Suprapubic skin (tissue), 4 donors: ENCODE data around the gene FOXK1. TPM values are rescaled to one million over a fixed set of nuclear protein-coding genes. Genes with fewer than 3 reads are reported as not detected.

Experiments used
- DNase-seq, 2 donors: peaks; one replicate each; pipeline ENCODE4 v3.0.0-alpha.2; 2019; ENCODE audit warnings: low spot score in 2 of 2
- H3K27ac ChIP-seq: fragments of 200-600 bp; sonication (generic); one replicate; pipeline ENCODE4 v1.5.1; 2019
- H3K27me3 ChIP-seq: fragments of 200-600 bp; sonication (generic); one replicate; pipeline ENCODE4 v1.5.1; 2019
- H3K36me3 ChIP-seq: fragments of 200-600 bp; sonication (generic); one replicate; pipeline ENCODE4 v1.5.1; 2019
- H3K4me1 ChIP-seq: fragments of 200-600 bp; sonication (generic); one replicate; pipeline ENCODE4 v1.5.1; 2019
- H3K4me3 ChIP-seq: fragments of 200-600 bp; sonication (generic); one replicate; pipeline ENCODE4 v1.5.1; 2019; ENCODE audit warnings: mild to moderate bottlenecking
- H3K9me3 ChIP-seq: fragments of 200-600 bp; sonication (generic); one replicate; pipeline ENCODE4 v1.5.1; 2019
- CTCF ChIP-seq, 2 donors: fragments of 200-600 bp in 1 of 2; fragments of 450-650 bp in 1 of 2; sonication (generic) in 1 of 2; IDR thresholded peaks; one replicate each; pipeline ENCODE4 v1.5.1; 2016 to 2019; ENCODE audit warnings: antibody characterized with exemption in 2 of 2, mild to moderate bottlenecking in 1 of 2, moderate library complexity in 1 of 2
- EP300 ChIP-seq: sonication (generic); formaldehyde crosslinking; IDR thresholded peaks from one replicate; pipeline ENCODE4 v1.6.1; 2017; ENCODE audit warnings: antibody characterized with exemption
- POLR2A ChIP-seq, 2 donors: fragments of 450-650 bp; IDR thresholded peaks; one replicate each; pipeline ENCODE4 v1.6.1; 2017; ENCODE audit warnings: antibody characterized with exemption in 2 of 2, mild to moderate bottlenecking in 2 of 2, moderate library complexity in 2 of 2
- POLR2AphosphoS5 ChIP-seq, 3 donors: sonication (generic); formaldehyde crosslinking; IDR thresholded peaks; one replicate each; pipeline ENCODE4 v1.6.1; 2017; ENCODE audit warnings: antibody characterized with exemption in 3 of 3
- WGBS: methylation state at CpG from one replicate; pipeline ENCODE4 v1.1.5; 2018; 5-methylcytosine and 5-hydroxymethylcytosine counted together
- total RNA-seq, 4 donors: library from RNA; depleted of rRNA; stranded (reverse); fragments of >200 nt; gene quantifications; one replicate each; pipeline ENCODE4 v1.1.0, GENCODE V29; 2016

FOXK1 gene
- total RNA-seq, 4 donors from 2014 or later = 37.5 to 68.5 (median 46.6) TPM

DNA sequence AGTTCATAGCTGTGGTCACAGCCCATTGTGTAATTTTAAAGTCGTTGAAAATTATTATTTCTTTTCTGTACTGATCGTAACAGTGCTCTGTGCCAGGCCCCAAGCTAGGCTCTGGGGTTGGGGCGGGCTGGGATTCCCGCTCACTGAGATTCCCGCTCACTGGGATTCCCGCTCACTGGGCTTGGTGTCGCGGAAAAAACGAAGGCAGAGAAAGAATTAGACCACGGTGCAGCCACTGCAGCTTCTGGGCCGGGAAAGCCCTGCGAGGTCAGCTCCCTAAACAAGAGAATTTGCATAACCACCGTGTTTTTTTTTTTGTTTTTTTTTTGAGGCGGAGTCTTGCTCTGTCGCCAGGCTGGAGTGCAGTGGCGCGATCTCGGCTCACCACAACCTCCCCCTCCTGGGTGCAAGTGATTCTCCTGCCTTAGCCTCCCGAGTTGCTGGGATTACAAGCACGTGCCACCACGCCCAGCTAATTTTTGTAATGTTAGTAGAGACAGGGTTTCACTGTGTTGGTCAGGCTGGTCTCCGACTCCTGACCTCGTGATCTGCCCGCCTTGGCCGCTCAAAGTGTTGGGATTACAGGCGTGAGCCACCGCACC lies 31.2 kb downstream of the FOXK1 start:
- H3K9me3 ChIP-seq = no peaks in the 10 kb centered on the region
- no peak overlapping the region for H3K4me3 ChIP-seq
- 60% methylated on average over 27 of the region's 27 CpGs for WGBS
- H3K27ac ChIP-seq = peak overlapping the region; percentile 67
- H3K4me1 ChIP-seq = peaks cover 53% of the 10 kb centered on the region
- H3K36me3 ChIP-seq = peaks cover 7% of the 10 kb centered on the region
- no peak for TF ChIP-seq POLR2A (IDR thresholded peaks at IDR 0.05)
- no peak for TF ChIP-seq CTCF (IDR thresholded peaks at IDR 0.05)
- no peak for TF ChIP-seq EP300
- TF ChIP-seq POLR2AphosphoS5 (IDR thresholded peaks at IDR 0.05) = no peak
- H3K27me3 ChIP-seq = no peaks in the 10 kb centered on the region
- DNase-seq = peak; percentile 82 to 84

DNA sequence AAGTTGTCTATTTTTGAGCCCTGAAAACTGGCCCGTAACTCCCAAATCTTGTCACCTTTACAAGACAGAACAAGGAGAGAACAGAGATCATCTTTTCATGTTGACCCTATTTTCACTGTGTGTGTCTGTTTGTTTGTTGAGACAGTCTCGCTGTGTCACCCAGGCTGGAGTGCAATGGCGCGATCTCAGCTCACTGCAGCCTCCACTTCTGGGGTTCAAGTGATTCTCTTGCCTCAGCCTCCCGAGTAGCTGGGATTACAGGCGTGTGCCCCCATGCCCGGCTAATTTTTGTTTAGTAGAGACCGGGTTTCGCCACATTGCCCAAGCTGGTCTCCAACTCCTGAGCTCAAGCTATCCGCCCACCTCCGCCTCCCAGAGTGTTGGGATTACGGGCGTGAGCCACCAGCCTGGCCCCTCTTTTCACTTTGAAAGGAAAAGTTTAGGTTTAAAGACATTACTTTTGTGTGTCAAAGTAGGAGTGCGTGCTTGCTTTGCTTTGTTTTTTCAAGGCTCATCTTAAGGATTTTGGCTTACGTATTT lies 32.1 kb downstream of the FOXK1 start:
- H3K36me3 ChIP-seq = peaks cover 10% of the 10 kb centered on the region
- H3K27me3 ChIP-seq = no peaks in the 10 kb centered on the region
- TF ChIP-seq POLR2AphosphoS5 (IDR thresholded peaks at IDR 0.05) (no peak), EP300 (no peak), CTCF (IDR thresholded peaks at IDR 0.05) (no peak), POLR2A (IDR thresholded peaks at IDR 0.05) (no peak)
- peaks cover 53% of the 10 kb centered on the region for H3K4me1 ChIP-seq
- 92% methylated on average over 15 of the region's 15 CpGs for WGBS
- DNase-seq = no peak
- no peaks in the 10 kb centered on the region for H3K9me3 ChIP-seq
- H3K27ac ChIP-seq = no peak overlapping the region
- H3K4me3 ChIP-seq = no peak overlapping the region

DNA sequence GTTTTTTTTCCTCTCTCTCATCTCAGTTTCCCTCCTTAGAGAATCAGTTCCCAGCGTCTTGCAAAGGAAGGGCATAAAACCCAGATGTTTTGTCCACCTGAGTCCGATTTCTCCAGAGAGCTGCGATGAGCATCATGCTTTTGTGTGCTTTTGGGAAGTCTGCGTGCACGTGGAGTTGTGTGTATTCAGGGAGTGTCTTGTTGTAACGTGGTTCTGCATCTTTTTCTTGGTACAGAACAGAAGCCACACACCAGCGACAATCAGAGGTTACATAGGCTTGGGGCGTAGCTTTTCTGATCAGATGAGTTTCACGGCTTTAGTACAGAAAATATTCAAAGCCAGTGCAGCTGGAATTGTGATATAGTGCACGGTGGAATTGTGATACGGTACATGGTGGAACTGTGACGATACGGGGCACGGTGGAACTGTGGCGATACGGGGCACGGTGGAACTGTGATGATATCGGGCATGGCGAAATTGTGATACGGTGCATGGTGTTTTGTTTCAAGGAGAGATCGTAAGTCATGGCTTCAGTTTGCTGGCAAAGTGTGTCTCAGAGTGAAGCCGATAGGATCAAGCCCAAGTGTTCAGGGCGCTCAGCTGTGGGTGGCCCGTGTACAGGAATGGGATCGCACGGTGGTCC lies 32.8 kb downstream of the FOXK1 start:
- Histone ChIP-seq H3K9me3 (no peaks in the 10 kb centered on the region), H3K27me3 (no peaks in the 10 kb centered on the region), H3K4me1 (peaks cover 53% of the 10 kb centered on the region), H3K36me3 (peaks cover 10% of the 10 kb centered on the region), H3K4me3 (no peak overlapping the region), H3K27ac (no peak overlapping the region)
- TF ChIP-seq POLR2A (IDR thresholded peaks at IDR 0.05) (no peak), POLR2AphosphoS5 (IDR thresholded peaks at IDR 0.05) (no peak), CTCF (IDR thresholded peaks at IDR 0.05) (no peak), EP300 (no peak)
- DNase-seq = no peak
- WGBS = 79% methylated on average over 26 of the region's 26 CpGs

DNA sequence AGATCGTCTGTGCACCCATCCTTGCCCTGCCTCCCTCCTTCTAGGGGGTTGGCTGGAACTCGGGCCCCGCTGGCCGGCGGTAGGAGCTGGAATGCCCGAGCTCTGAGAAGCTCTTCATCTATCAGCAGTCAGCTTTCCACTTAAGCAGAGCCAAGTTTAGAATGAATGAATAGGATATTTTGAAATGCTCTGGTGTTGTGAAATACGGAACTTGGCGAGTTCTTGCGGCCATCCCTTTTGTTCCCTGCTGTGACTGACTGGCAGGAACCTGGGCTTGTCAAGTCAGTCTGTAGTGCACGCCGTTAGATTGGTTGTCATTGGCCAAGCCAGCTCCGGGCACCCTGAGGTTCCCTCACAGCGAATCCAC lies 33.3 kb downstream of the FOXK1 start:
- H3K4me3 ChIP-seq = no peak overlapping the region
- H3K4me1 ChIP-seq = peaks cover 53% of the 10 kb centered on the region
- DNase-seq = peak in 1 of 2 donors; percentile 78
- H3K27me3 ChIP-seq = no peaks in the 10 kb centered on the region
- no peak for TF ChIP-seq CTCF (IDR thresholded peaks at IDR 0.05)
- TF ChIP-seq POLR2AphosphoS5 (IDR thresholded peaks at IDR 0.05) = peak in 2 of 3 donors; percentile 60 to 70
- no peak for TF ChIP-seq EP300
- 55% methylated on average over 6 of the region's 13 CpGs for WGBS
- no peak overlapping the region for H3K27ac ChIP-seq
- H3K9me3 ChIP-seq = no peaks in the 10 kb centered on the region
- peaks cover 10% of the 10 kb centered on the region for H3K36me3 ChIP-seq

- Histone ChIP-seq H3K9me3 (no peaks in the 10 kb centered on the region), H3K36me3 (peaks cover 7% of the 10 kb centered on the region), H3K27ac (no peak overlapping the region), H3K27me3 (no peaks in the 10 kb centered on the region), H3K4me3 (no peak overlapping the region), H3K4me1 (peaks cover 46% of the 10 kb centered on the region)
- no peak for DNase-seq
- no peak for TF ChIP-seq CTCF (IDR thresholded peaks at IDR 0.05)
- TF ChIP-seq POLR2A (IDR thresholded peaks at IDR 0.05) = no peak
- TF ChIP-seq POLR2AphosphoS5 (IDR thresholded peaks at IDR 0.05) = no peak
- no peak for TF ChIP-seq EP300
- 86% methylated on average over 29 of the region's 29 CpGs for WGBS
Measured at GRCh38 chr7:4716946-4717795, 35.1 kb downstream of the FOXK1 start.
